OCI-LY3 (cell line): Measurements from ENCODE around the gene UGT2B28.
"Not testable (repeated sequence)": the region's sequence is repeated elsewhere in the genome, so short reads cannot be mapped to it uniquely, and the experiment has no call there.

ENCODE experiments used
- CTCF ChIP-seq: fragments of 200-600, 300-600 bp; sonication (generic); IDR thresholded peaks from 2 replicates; pipeline ENCODE4 v1.5.1; 2014; ENCODE audit warnings: antibody characterized with exemption, low read length, low read depth
- EZH2phosphoT487 ChIP-seq: fragments of 200-600 bp; shearing (Covaris generic); IDR thresholded peaks from 2 replicates; pipeline ENCODE4 v1.6.1; 2018; ENCODE audit warnings: antibody characterized with exemption, mixed run types, low read depth

DNA sequence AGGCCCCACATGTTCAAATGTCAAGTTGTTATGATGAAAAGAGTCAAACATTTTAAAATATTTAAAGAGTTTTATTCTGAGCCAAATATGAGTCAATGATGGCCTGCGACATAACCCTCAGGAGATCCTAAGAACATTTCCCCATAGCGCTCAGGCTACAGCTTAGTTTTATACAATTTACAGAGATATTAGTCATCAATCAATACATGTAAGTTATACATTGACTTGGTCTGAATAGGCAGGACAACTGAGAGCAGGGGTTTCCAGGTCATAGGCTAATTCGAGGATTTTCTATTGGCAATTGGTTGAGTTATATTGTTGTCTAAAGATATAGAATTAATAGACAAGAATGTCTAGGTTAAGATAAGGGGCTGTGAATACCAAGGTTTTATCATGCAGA, 39.5 kb upstream of the UGT2B28 start:
- not testable (repeated sequence) for TF ChIP-seq CTCF, EZH2phosphoT487
